IMR-90 (cell line): ENCODE results near the gene DAPK1. TPM values are rescaled to one million over a fixed set of nuclear protein-coding genes. Genes with fewer than 3 reads are reported as not detected.

Experiments
- ATAC-seq: fragments of 200-7000 bp; cut with Tn5 transposase; 2 replicates; pipeline ENCODE4 v1.9.1; 2020; ENCODE audit warnings: low read depth, mild to moderate bottlenecking, moderate library complexity
- BruUV-seq: library from RNA; stranded (reverse); fragments of 400-500 nt; replicated peaks from 2 replicates; lab custom pipeline; 2021; lab: Mats Ljungman, UMichigan
- CTCF ChIA-PET: fragments of 300-600 bp; formaldehyde crosslinking; extraction: SDS; loops from one replicate; lab custom pipeline; 2021; ENCODE audit warnings: antibody characterized with exemption; lab: Yijun Ruan, JAX
- POLR2A ChIA-PET: fragments of 300-600 bp; sonication (Branson Sonifier 250); formaldehyde crosslinking; loops from one replicate; lab custom pipeline; 2022; ENCODE audit warnings: antibody characterized with exemption; ENCODE audit not compliant: unreplicated experiment; lab: Charles Lee
- DNase-seq: peaks from one replicate; pipeline ENCODE4 v3.0.0; 2013
- H2AFZ ChIP-seq: replicated peaks from 2 replicates; pipeline ENCODE3; 2013; ENCODE audit warnings: low read length, mild to moderate bottlenecking; ENCODE audit not compliant: poor library complexity
- H2AK5ac ChIP-seq: 2 replicates; pipeline ENCODE4 v1.6.1; 2013; ENCODE audit warnings: low read depth, low read length, inconsistent platforms
- H2AK9ac ChIP-seq: replicated peaks from 2 replicates; pipeline ENCODE3; 2013; ENCODE audit warnings: mild to moderate bottlenecking, low read depth, low read length, moderate library complexity; ENCODE audit not compliant: poor library complexity
- H2BK120ac ChIP-seq: 2 replicates; pipeline ENCODE4 v1.6.1; 2013; ENCODE audit warnings: low read depth, low read length, inconsistent platforms
- H2BK15ac ChIP-seq: 3 replicates; pipeline ENCODE4 v1.6.1; 2013; ENCODE audit warnings: low read depth, low read length, inconsistent platforms
- H2BK20ac ChIP-seq: 2 replicates; pipeline ENCODE4 v1.6.1; 2013; ENCODE audit warnings: low read depth, mild to moderate bottlenecking, inconsistent platforms, low read length, moderate library complexity
- H2BK5ac ChIP-seq: 2 replicates; pipeline ENCODE4 v1.6.1; 2013; ENCODE audit warnings: mild to moderate bottlenecking, low read depth, low read length, inconsistent platforms; ENCODE audit not compliant: poor library complexity, severe bottlenecking
- H3K14ac ChIP-seq: replicated peaks from 2 replicates; pipeline ENCODE4 v1.6.1; 2013; ENCODE audit warnings: low read depth, low read length, inconsistent platforms
- H3K18ac ChIP-seq: 2 replicates; pipeline ENCODE4 v1.6.1; 2013; ENCODE audit warnings: low read depth, low read length, control low read depth
- H3K23ac ChIP-seq: 2 replicates; pipeline ENCODE4 v1.6.1; 2013; ENCODE audit warnings: low read depth, low read length, inconsistent platforms
- H3K27ac ChIP-seq: 2 replicates; pipeline ENCODE4 v1.5.1; 2013; ENCODE audit warnings: mild to moderate bottlenecking, control low read depth, low read length; ENCODE audit not compliant: insufficient read depth
- H3K27me3 ChIP-seq: 2 replicates; pipeline ENCODE4 v1.6.1; 2013; ENCODE audit warnings: low read length; ENCODE audit not compliant: control insufficient read depth, insufficient read depth
- H3K36me3 ChIP-seq: 2 replicates; pipeline ENCODE4 v1.6.1; 2013; ENCODE audit warnings: low read length, mixed read lengths; ENCODE audit not compliant: control insufficient read depth, insufficient read depth
- H3K4ac ChIP-seq: 2 replicates; pipeline ENCODE4 v1.6.1; 2013; ENCODE audit warnings: low read depth, low read length, inconsistent platforms
- H3K4me1 ChIP-seq: 2 replicates; pipeline ENCODE4 v1.6.1; 2013; ENCODE audit warnings: low read length, mixed read lengths; ENCODE audit not compliant: control insufficient read depth, insufficient read depth
- H3K4me2 ChIP-seq: 2 replicates; pipeline ENCODE4 v1.6.1; 2013; ENCODE audit warnings: low read depth, mild to moderate bottlenecking, control low read depth, low read length, moderate library complexity
- H3K4me3 ChIP-seq: 2 replicates; pipeline ENCODE4 v1.5.1; 2013; ENCODE audit warnings: low read depth, mild to moderate bottlenecking, control low read depth, low read length, moderate library complexity; ENCODE audit not compliant: insufficient read depth
- H3K56ac ChIP-seq: 2 replicates; pipeline ENCODE4 v1.6.1; 2013; ENCODE audit warnings: low read length, inconsistent platforms; ENCODE audit not compliant: insufficient read depth; ENCODE audit errors: extremely low read depth
- H3K79me1 ChIP-seq, 2 experiments: 2 replicates each; pipeline ENCODE4 v1.6.1; 2013; ENCODE audit warnings: low read length in 2 of 2, inconsistent platforms in 1 of 2, low read depth in 1 of 2
- H3K9ac ChIP-seq: 2 replicates; pipeline ENCODE4 v1.6.1; 2013; ENCODE audit warnings: low read depth, low read length, control low read depth
- H3K9me1 ChIP-seq: 2 replicates; pipeline ENCODE4 v1.6.1; 2013; ENCODE audit warnings: low read length, inconsistent platforms; ENCODE audit not compliant: insufficient read depth
- H3K9me3 ChIP-seq: 2 replicates; pipeline ENCODE4 v1.6.1; 2013; ENCODE audit warnings: low read length; ENCODE audit not compliant: control insufficient read depth, insufficient read depth
- H4K20me1 ChIP-seq: 2 replicates; pipeline ENCODE4 v1.6.1; 2013; ENCODE audit warnings: low read length, inconsistent platforms; ENCODE audit not compliant: insufficient read depth
- H4K5ac ChIP-seq: 2 replicates; pipeline ENCODE4 v1.6.1; 2013; ENCODE audit warnings: mild to moderate bottlenecking, low read depth, low read length, control low read depth
- H4K8ac ChIP-seq, 2 experiments: 2 replicates each; pipeline ENCODE4 v1.6.1; 2013; ENCODE audit warnings: low read depth in 2 of 2, low read length in 2 of 2, control low read depth in 1 of 2, inconsistent platforms in 1 of 2
- H4K91ac ChIP-seq: 2 replicates; pipeline ENCODE4 v1.6.1; 2013; ENCODE audit warnings: low read depth, low read length, inconsistent platforms; ENCODE audit not compliant: insufficient read depth
- CTCF ChIP-seq: conservative IDR thresholded peaks from 2 replicates; pipeline ENCODE4 v1.5.1; 2012; ENCODE audit warnings: mild to moderate bottlenecking, low read depth, low read length, improper control_type of control experiment
- MAFK ChIP-seq: IDR thresholded peaks from 2 replicates; pipeline ENCODE4 v1.6.1; 2012; ENCODE audit warnings: low read depth, low read length, improper control_type of control experiment
- SMC3 ChIP-seq: fragments of 150-350 bp; IDR thresholded peaks from 2 replicates; pipeline ENCODE4 v1.6.1; 2016; ENCODE audit warnings: low read depth, mild to moderate bottlenecking, antibody characterized with exemption, low read length, moderate library complexity
- WGBS, 2 experiments: methylation state at CpG; one replicate each; pipeline versions ENCODE4 v1.1.5 to v1.1.7; 2013; ENCODE audit warnings: missing lambda C conversion rate in 2 of 2; ENCODE audit not compliant: insufficient read length in 1 of 2; ENCODE audit errors: extremely low coverage in 2 of 2; 5-methylcytosine and 5-hydroxymethylcytosine counted together
- dilution Hi-C: fragments of 300-500 bp; cut with HindIII; formaldehyde crosslinking; loops from one replicate; pipeline ENCODE4 v1.14.3; 2018; ENCODE audit warnings: low sequenced_read_pairs; ENCODE audit not compliant: unreplicated experiment
- in situ Hi-C: fragments of 300-500 bp; cut with MboI; formaldehyde crosslinking; loops from 3 replicates; pipeline ENCODE4 v1.14.3; 2019; ENCODE audit warnings: low sequenced_read_pairs, inconsistent platforms, mixed read lengths
- intact Hi-C: fragments of 100-400 bp; cut with micrococcal nuclease; formaldehyde crosslinking; loops from 2 replicates; pipeline ENCODE4 v1.10.0; 2022
- polyA plus RNA-seq, 3 experiments: library from polyadenylated mRNA; depleted of rRNA; stranded (reverse); fragments of >200 nt; gene quantifications; 2 replicates each; pipeline ENCODE4 v1.2.3, GENCODE V29; 2012; ENCODE audit warnings: low replicate concordance in 1 of 3
- total RNA-seq: library from RNA; depleted of rRNA; stranded (reverse); fragments of >200 nt; gene quantifications from 2 replicates; pipeline ENCODE4 v1.2.3, GENCODE V29; 2012

DAPK1 gene
- total and polyA plus RNA-seq, 2 of the 4 experiments (the other 2 are of a cell fraction): under 0.01 to 0.03 TPM

GRCh38 chr9:87464110-87464991, 33.3 kb upstream of the DAPK1 start (continued):
- no peak for TF ChIP-seq MAFK

GRCh38 chr9:87464992-87465378, 32.7 kb upstream of the DAPK1 start:
- Histone ChIP-seq H3K4me2 (no peak overlapping the region), H2BK15ac (no peak overlapping the region), H2BK120ac (no peak overlapping the region), H2AFZ (no peak overlapping the region), H3K27ac (no peak overlapping the region), H4K91ac (no peak overlapping the region), H3K4me1 (no peaks in the 10 kb centered on the region; the same call in 1 of the 2 replicates), H2BK5ac (no peak overlapping the region), H4K20me1 (no peaks in the 10 kb centered on the region), H3K23ac (no peak overlapping the region), H3K36me3 (no peaks in the 10 kb centered on the region), H3K4ac (no peak overlapping the region), H3K79me1 (no peaks in the 10 kb centered on the region), H4K5ac (no peak overlapping the region), H3K9ac (no peak overlapping the region), H3K18ac (no peak overlapping the region), H3K14ac (no peak overlapping the region), H4K8ac (no peak overlapping the region), H3K4me3 (no peak overlapping the region), H2BK20ac (no peak overlapping the region), H2AK9ac (no peak overlapping the region), H2AK5ac (no peak overlapping the region), H3K9me1 (no peaks in the 10 kb centered on the region), H3K56ac (no peak overlapping the region), H3K27me3 (no peaks in the 10 kb centered on the region), H3K9me3 (no peaks in the 10 kb centered on the region)
- dilution Hi-C loops: no loop called here
- POLR2A ChIA-PET: no interaction called here
- WGBS, 2 experiments: no CpG with 5 or more reads among the region's 1 CpG
- in situ Hi-C loops: no loop called here
- CTCF ChIA-PET: no interaction called here
- no peak for DNase-seq
- no TSS peak for BruUV-seq
- ATAC-seq: no peak
- TF ChIP-seq CTCF: no peak
- TF ChIP-seq SMC3: no peak
- intact Hi-C loops: no loop called here
